Astrocyte of the spinal cord (primary cell): ENCODE measurements around the gene LCE2D.
A peak's percentile ranks its signal among the peaks of the same experiment; 100 is the strongest.

Experiments used
- DNase-seq: peaks from one replicate; pipeline ENCODE4 v3.0.0; 2011; ENCODE audit warnings: low read depth, low spot score
- H3K4me3 ChIP-seq: 2 replicates; pipeline ENCODE4 v1.5.1; 2011; ENCODE audit warnings: low read depth, mild to moderate bottlenecking, low read length, moderate library complexity
- CTCF ChIP-seq: IDR thresholded peaks from 2 replicates; pipeline ENCODE4 v1.5.1; 2012; ENCODE audit warnings: low read depth, mild to moderate bottlenecking, low read length, inconsistent platforms
- in situ Hi-C: cut with HindIII; loops from 2 replicates; pipeline ENCODE4 v1.10.0; 2017; ENCODE audit warnings: low sequenced_read_pairs

Gene LCE2D

GRCh38 chr1:152630596-152630995 lies 32.6 kb upstream of the LCE2D start:
- no peak overlapping the region for H3K4me3 ChIP-seq
- in situ Hi-C loops, result no loop called here
- DNase-seq, result no peak
- TF ChIP-seq CTCF, result no peak

- H3K4me3 ChIP-seq, result no peak overlapping the region
- in situ Hi-C loops, result no loop called here
- no peak for TF ChIP-seq CTCF
- DNase-seq, result no peak
These were observed 22.8 kb upstream of the LCE2D start for GRCh38 chr1:152640351-152640750.

- in situ Hi-C loops, result no loop called here
- no peak for TF ChIP-seq CTCF
- no peak overlapping the region for H3K4me3 ChIP-seq
- no peak for DNase-seq
These were observed 19.2 kb upstream of the LCE2D start for GRCh38 chr1:152643945-152644344.

- in situ Hi-C loops, result no loop called here
- no peak overlapping the region for H3K4me3 ChIP-seq
- no peak for DNase-seq
- TF ChIP-seq CTCF, result no peak
These were observed 18.0 kb upstream of the LCE2D start for GRCh38 chr1:152645146-152645545.

GRCh38 chr1:152646656-152647055 lies 16.5 kb upstream of the LCE2D start:
- DNase-seq, result no peak
- in situ Hi-C loops, result no loop called here
- TF ChIP-seq CTCF, result no peak
- H3K4me3 ChIP-seq, result no peak overlapping the region

- in situ Hi-C loops, result no loop called here
- H3K4me3 ChIP-seq, result no peak overlapping the region
- TF ChIP-seq CTCF, result peak; percentile 79
- peak; percentile 18 for DNase-seq
These were observed 9.1 kb upstream of the LCE2D start for GRCh38 chr1:152654110-152654509.

GRCh38 chr1:152656459-152656858 lies 6.7 kb upstream of the LCE2D start:
- in situ Hi-C loops, result no loop called here
- H3K4me3 ChIP-seq, result no peak overlapping the region
- no peak for DNase-seq
- TF ChIP-seq CTCF, result no peak
